Mucosa of rectum (tissue), 2 donors: ENCODE measurements around the gene ATP1A3.

ENCODE experiments used
- H3K27ac ChIP-seq, 2 donors: one replicate each; pipeline ENCODE4 v1.7.0; 2013; ENCODE audit warnings: inconsistent platforms in 2 of 2, low read depth in 2 of 2, low read length in 2 of 2
- H3K27me3 ChIP-seq, 2 donors: one replicate each; pipeline ENCODE4 v1.7.0; 2013; ENCODE audit warnings: low read length in 2 of 2; ENCODE audit not compliant: control insufficient read depth in 2 of 2, insufficient read depth in 2 of 2
- H3K36me3 ChIP-seq, 2 donors: one replicate each; pipeline ENCODE4 v1.7.0; 2013; ENCODE audit warnings: low read length in 2 of 2; ENCODE audit not compliant: control insufficient read depth in 2 of 2, insufficient read depth in 2 of 2
- H3K4me1 ChIP-seq, 2 donors: one replicate each; pipeline ENCODE4 v1.7.0; 2013; ENCODE audit warnings: low read length in 2 of 2, mild to moderate bottlenecking in 1 of 2; ENCODE audit not compliant: control insufficient read depth in 2 of 2, insufficient read depth in 2 of 2
- H3K4me3 ChIP-seq, 2 donors: one replicate each; pipeline ENCODE4 v1.7.0; 2013; ENCODE audit warnings: low read length in 2 of 2
- H3K9ac ChIP-seq, 2 donors: one replicate each; pipeline ENCODE4 v1.7.0; 2013; ENCODE audit warnings: low read length in 2 of 2, low read depth in 1 of 2, mild to moderate bottlenecking in 1 of 2
- H3K9me3 ChIP-seq, 2 donors: one replicate each; pipeline ENCODE4 v1.7.0; 2013; ENCODE audit warnings: low read length in 2 of 2; ENCODE audit not compliant: control insufficient read depth in 2 of 2
- donor health status: healthy.
- donor health status: Normal muscosa, but diverticular disease.

The ATP1A3 gene

DNA sequence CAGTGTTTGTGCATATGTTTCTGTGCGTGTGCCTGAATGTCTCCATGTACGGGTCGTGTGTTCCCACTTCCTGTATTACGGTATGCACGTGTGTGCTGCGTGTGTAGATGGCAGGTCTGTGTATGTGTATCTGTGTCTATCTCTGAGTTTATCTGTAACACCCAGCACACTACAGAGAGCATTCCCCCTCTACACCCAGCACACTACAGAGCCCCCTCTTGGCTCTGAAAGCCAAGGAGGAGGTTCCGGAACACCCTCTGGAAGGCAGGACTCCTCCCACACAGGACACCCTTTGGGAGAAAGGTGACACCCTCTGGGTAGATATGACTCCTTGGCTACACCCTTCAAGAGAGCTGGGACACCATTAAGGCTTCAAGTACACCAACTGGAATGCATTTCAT lies 63.7 kb downstream of the ATP1A3 start:
- Histone ChIP-seq H3K4me1 (peaks cover 11 to 14% of the 10 kb centered on the region in 2 donors), H3K27me3 (peaks cover 28 to 30% of the 10 kb centered on the region in 2 donors), H3K27ac (no peak overlapping the region), H3K9me3 (no peaks in the 10 kb centered on the region), H3K36me3 (no peaks in the 10 kb centered on the region), H3K4me3 (no peak overlapping the region), H3K9ac (no peak overlapping the region)

DNA sequence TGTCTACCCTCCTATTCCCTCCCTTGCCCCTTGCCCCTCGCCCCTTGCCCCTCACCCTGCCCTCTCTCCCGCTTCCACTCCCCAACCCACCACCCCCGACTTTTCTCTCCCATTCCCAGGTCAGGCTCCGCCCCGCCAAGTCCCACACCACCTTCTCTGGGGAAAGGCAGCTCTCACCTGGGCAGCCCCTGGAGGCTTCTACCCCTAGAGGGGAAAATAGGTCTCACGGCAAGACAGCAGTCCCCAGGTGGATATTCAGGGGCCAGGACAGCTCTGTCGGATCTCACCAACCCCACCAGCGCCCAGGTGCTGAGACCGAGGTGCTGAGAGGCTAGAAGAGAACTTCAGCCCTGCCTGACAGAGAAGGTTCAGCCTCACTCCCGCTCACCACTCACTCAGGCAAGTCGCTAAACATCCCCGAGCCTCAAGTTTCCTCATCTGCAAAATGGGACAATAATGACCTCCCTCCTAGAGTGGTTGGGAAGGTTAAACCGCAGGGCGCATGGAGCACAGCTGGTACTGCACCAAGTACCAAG lies 64.4 kb downstream of the ATP1A3 start:
- H3K4me1 ChIP-seq = peaks cover 9 to 11% of the 10 kb centered on the region in 2 donors
- H3K27ac ChIP-seq = no peak overlapping the region
- no peak overlapping the region for H3K4me3 ChIP-seq
- H3K36me3 ChIP-seq = no peaks in the 10 kb centered on the region
- H3K9ac ChIP-seq = no peak overlapping the region
- peaks cover 26 to 31% of the 10 kb centered on the region in 2 donors for H3K27me3 ChIP-seq
- no peaks in the 10 kb centered on the region for H3K9me3 ChIP-seq

DNA sequence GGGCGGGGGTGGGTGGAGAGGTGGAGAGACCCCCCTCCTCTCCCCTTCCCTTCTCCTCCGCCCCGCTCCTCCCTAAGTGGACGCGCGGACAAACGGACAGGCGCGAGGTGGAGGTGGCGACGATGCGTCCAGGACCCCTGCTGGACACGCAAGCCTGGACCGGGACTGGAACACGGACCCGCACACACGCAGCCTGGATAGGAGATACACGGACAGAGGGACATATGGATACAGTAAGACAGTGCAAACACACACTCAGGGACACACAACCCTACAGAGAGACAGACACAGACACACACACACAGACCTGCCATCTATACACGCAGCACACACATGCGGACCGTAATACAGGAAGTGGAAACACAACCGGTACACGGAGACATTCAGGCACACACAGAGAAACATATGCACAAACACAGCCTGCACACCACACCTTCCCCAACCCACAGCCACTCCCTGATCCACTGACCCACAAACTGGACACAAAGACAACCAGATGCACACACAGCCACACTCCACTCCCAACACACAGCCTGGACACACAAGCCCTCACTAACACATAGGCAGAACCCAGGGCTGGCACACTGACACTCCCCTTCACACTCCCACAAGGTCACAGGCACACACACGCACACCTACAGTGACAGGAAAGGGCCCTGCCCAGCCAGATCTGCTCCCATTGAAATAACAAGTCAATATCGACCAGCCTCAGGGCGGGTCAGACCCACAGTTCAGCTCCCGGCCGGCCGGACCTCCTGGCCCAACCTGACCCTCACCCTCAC lies 65.1 kb downstream of the ATP1A3 start:
- H3K27me3 ChIP-seq = peaks cover 30 to 31% of the 10 kb centered on the region in 2 donors
- peak overlapping the region; percentile 52 to 75 for H3K4me3 ChIP-seq
- H3K27ac ChIP-seq = no peak overlapping the region
- peaks cover 9 to 11% of the 10 kb centered on the region in 2 donors for H3K4me1 ChIP-seq
- H3K9me3 ChIP-seq = no peaks in the 10 kb centered on the region
- H3K9ac ChIP-seq = peak overlapping the region in 1 of 2 donors; percentile 44
- H3K36me3 ChIP-seq = no peaks in the 10 kb centered on the region

- peak within 1 kb of the TSS; percentile 47 to 50 for H3K9ac ChIP-seq
- H3K36me3 ChIP-seq = no peaks in the 10 kb centered on the region
- H3K27ac ChIP-seq = peak within 1 kb of the TSS in 1 of 2 donors; percentile 38
- peaks cover 9 to 11% of the 10 kb centered on the region in 2 donors for H3K4me1 ChIP-seq
- H3K9me3 ChIP-seq = no peaks in the 10 kb centered on the region
- H3K27me3 ChIP-seq = peaks cover 30 to 31% of the 10 kb centered on the region in 2 donors
- peak within 1 kb of the TSS; percentile 74 to 75 for H3K4me3 ChIP-seq
These were observed 65.8 kb downstream of the ATP1A3 start, which contains the start of gene ERFL for GRCh38 chr19:41928221-41928683. TSS of gene ERFL (minus strand) at chr19:41928449. CDS start at chr19:41912919, 15,530 bp downstream.

- Histone ChIP-seq H3K9ac (peak overlapping the region in 1 of 2 donors; percentile 47), H3K4me1 (peaks cover 9 to 11% of the 10 kb centered on the region in 2 donors), H3K27ac (peak overlapping the region in 1 of 2 donors; percentile 38), H3K27me3 (peaks cover 29 to 33% of the 10 kb centered on the region in 2 donors), H3K9me3 (no peaks in the 10 kb centered on the region), H3K4me3 (peak overlapping the region; percentile 72 to 74), H3K36me3 (no peaks in the 10 kb centered on the region)
These were observed 66.4 kb downstream of the ATP1A3 start for GRCh38 chr19:41927497-41928192.

GRCh38 chr19:41926763-41927496 lies 67.1 kb downstream of the ATP1A3 start:
- H3K4me3 ChIP-seq = no peak overlapping the region
- H3K27me3 ChIP-seq = peaks cover 26 to 33% of the 10 kb centered on the region in 2 donors
- H3K27ac ChIP-seq = no peak overlapping the region
- no peak overlapping the region for H3K9ac ChIP-seq
- no peaks in the 10 kb centered on the region for H3K9me3 ChIP-seq
- H3K36me3 ChIP-seq = no peaks in the 10 kb centered on the region
- H3K4me1 ChIP-seq = peaks cover 9 to 11% of the 10 kb centered on the region in 2 donors

- no peak overlapping the region for H3K9ac ChIP-seq
- H3K27me3 ChIP-seq = peaks cover 25 to 36% of the 10 kb centered on the region in 2 donors
- H3K27ac ChIP-seq = no peak overlapping the region
- H3K9me3 ChIP-seq = no peaks in the 10 kb centered on the region
- H3K36me3 ChIP-seq = no peaks in the 10 kb centered on the region
- H3K4me1 ChIP-seq = peaks cover 9 to 11% of the 10 kb centered on the region in 2 donors
- no peak overlapping the region for H3K4me3 ChIP-seq
These were observed 67.8 kb downstream of the ATP1A3 start for GRCh38 chr19:41926028-41926762.

- Histone ChIP-seq H3K27ac (no peak overlapping the region), H3K9me3 (no peaks in the 10 kb centered on the region), H3K27me3 (peaks cover 25 to 34% of the 10 kb centered on the region in 2 donors), H3K4me3 (no peak overlapping the region), H3K36me3 (no peaks in the 10 kb centered on the region), H3K4me1 (peaks cover 9 to 11% of the 10 kb centered on the region in 2 donors), H3K9ac (no peak overlapping the region)
These were observed 68.6 kb downstream of the ATP1A3 start for GRCh38 chr19:41925208-41926003.
